ENCODE measurements around the gene CELA3A.

- TF ChIP-seq CTCF (IDR thresholded peaks at IDR 0.05) (no peak), POLR2A (IDR thresholded peaks at IDR 0.05) (no peak)
Measured at GRCh38 chr1:22021061-22021460, 19.6 kb downstream of the CELA3A start.

Measured in adrenal gland (tissue), 5 donors.